ENCODE data around the gene PADI3.

- TF ChIP-seq CTCF (IDR thresholded peaks at IDR 0.05; ENCODE audit: low read length) = no peak
- TF ChIP-seq EZH2 (IDR thresholded peaks at IDR 0.05; ENCODE audit: borderline replicate concordance, low read length) = no peak
Observed at GRCh38 chr1:17207540-17207939, 41.4 kb upstream of the PADI3 start.

Measured in OCI-LY1 (cell line).